ENCODE measurements around the gene KIAA1328.

- no peak for TF ChIP-seq NFIC (IDR thresholded peaks at IDR 0.05)
- TF ChIP-seq REST (IDR thresholded peaks at IDR 0.05; ENCODE audit: low read depth) = no peak
- TF ChIP-seq RAD21 (IDR thresholded peaks at IDR 0.05; ENCODE audit: low read depth) = no peak
- TF ChIP-seq TEAD4 (IDR thresholded peaks at IDR 0.05) = no peak
- TF ChIP-seq MAX (IDR thresholded peaks at IDR 0.05) = no peak
- no peak for TF ChIP-seq CEBPB (IDR thresholded peaks at IDR 0.05)
- TF ChIP-seq TCF12 (IDR thresholded peaks at IDR 0.05; ENCODE audit: low read depth) = no peak
- no peak for TF ChIP-seq YY1 (IDR thresholded peaks at IDR 0.05; ENCODE audit: low read depth)
- TF ChIP-seq EP300 (IDR thresholded peaks at IDR 0.05; ENCODE audit: borderline replicate concordance) = no peak
- TF ChIP-seq TAF1 (IDR thresholded peaks at IDR 0.05; ENCODE audit: low read depth) = no peak
Measured at GRCh38 chr18:36917907-36918306, 89.0 kb downstream of the KIAA1328 start.
